B cell (primary cell): ENCODE measurements around the gene ACSF2.

Experiments used
- CTCF ChIP-seq: fragments of 200-600 bp; IDR thresholded peaks from one replicate; pipeline ENCODE4 v1.8.0; 2022; ENCODE audit warnings: antibody characterized with exemption, mild to moderate bottlenecking
- EZH2 ChIP-seq: IDR thresholded peaks from 2 replicates; pipeline ENCODE4 v1.6.1; 2012; ENCODE audit warnings: borderline replicate concordance, low read depth, mild to moderate bottlenecking, moderate library complexity, low read length; ENCODE audit not compliant: insufficient read depth, poor library complexity, severe bottlenecking

- TF ChIP-seq CTCF (no peak), EZH2 (no peak)
Observed at GRCh38 chr17:50468304-50469207, 42.5 kb downstream of the ACSF2 start, which contains the start of gene CHAD.
